Liver (tissue), 9 donors: ENCODE results near the gene TRERF1. TPM values are rescaled to one million over a fixed set of nuclear protein-coding genes. Genes with fewer than 3 reads are reported as not detected.
"Not testable (repeated sequence)": the region's sequence is repeated elsewhere in the genome, so short reads cannot be mapped to it uniquely, and the experiment has no call there.

Experiments
- DNase-seq: peaks from one replicate; pipeline ENCODE4 v3.0.0-alpha.2; 2017; ENCODE audit warnings: low spot score
- H3K27ac ChIP-seq, 2 donors: one replicate each; pipeline ENCODE4 v1.7.0; 2013; ENCODE audit warnings: inconsistent platforms in 2 of 2, low read length in 2 of 2, control low read depth in 1 of 2, low read depth in 1 of 2, mild to moderate bottlenecking in 1 of 2
- H3K27me3 ChIP-seq, 4 donors: one replicate each; pipeline versions ENCODE4 v1.6.1 to v1.7.0; 2013; ENCODE audit warnings: low read length in 3 of 4, inconsistent platforms in 1 of 4, mild to moderate bottlenecking in 1 of 4, moderate library complexity in 1 of 4; ENCODE audit not compliant: control insufficient read depth in 4 of 4, insufficient read depth in 4 of 4
- H3K36me3 ChIP-seq, 4 donors: one replicate each; pipeline versions ENCODE4 v1.6.1 to v1.7.0; 2013; ENCODE audit warnings: low read length in 3 of 4, mild to moderate bottlenecking in 3 of 4, low read depth in 1 of 4, moderate library complexity in 1 of 4; ENCODE audit not compliant: control insufficient read depth in 4 of 4, insufficient read depth in 3 of 4
- H3K4me1 ChIP-seq, 4 donors: one replicate each; pipeline versions ENCODE4 v1.6.1 to v1.7.0; 2013; ENCODE audit warnings: low read length in 3 of 4, mild to moderate bottlenecking in 3 of 4, moderate library complexity in 1 of 4; ENCODE audit not compliant: control insufficient read depth in 4 of 4, insufficient read depth in 4 of 4
- H3K4me3 ChIP-seq, 3 donors: one replicate each; pipeline versions ENCODE4 v1.6.1 to v1.7.0; 2013; ENCODE audit warnings: low read length in 3 of 3, control low read depth in 1 of 3, low read depth in 1 of 3, mild to moderate bottlenecking in 1 of 3
- H3K9ac ChIP-seq, 2 donors: one replicate each; pipeline ENCODE4 v1.7.0; 2013; ENCODE audit warnings: low read length in 2 of 2, mild to moderate bottlenecking in 2 of 2, moderate library complexity in 2 of 2, control low read depth in 1 of 2, low read depth in 1 of 2
- H3K9me3 ChIP-seq, 4 donors: one replicate each; pipeline versions ENCODE4 v1.6.1 to v1.7.0; 2013; ENCODE audit warnings: low read length in 3 of 4; ENCODE audit not compliant: control insufficient read depth in 4 of 4
- EGR1 ChIP-seq, 2 donors: IDR thresholded peaks; 2 replicates each; pipeline ENCODE4 v1.6.1; 2016 to 2018; ENCODE audit warnings: antibody characterized with exemption in 2 of 2, low read depth in 2 of 2
- FOXA2 ChIP-seq: IDR thresholded peaks from 2 replicates; pipeline ENCODE4 v1.6.1; 2016; ENCODE audit warnings: antibody characterized with exemption
- JUND ChIP-seq, 2 donors: IDR thresholded peaks; 2 replicates each; pipeline ENCODE4 v1.6.1; 2016; ENCODE audit warnings: antibody characterized with exemption in 2 of 2
- MAX ChIP-seq: IDR thresholded peaks from 2 replicates; pipeline ENCODE4 v1.6.1; 2016; ENCODE audit warnings: antibody characterized with exemption
- RAD21 ChIP-seq, 2 donors: IDR thresholded peaks; 2 replicates each; pipeline ENCODE4 v1.6.1; 2016; ENCODE audit warnings: antibody characterized with exemption in 2 of 2, mild to moderate bottlenecking in 2 of 2
- REST ChIP-seq: IDR thresholded peaks from 2 replicates; pipeline ENCODE4 v1.6.1; 2016; ENCODE audit warnings: antibody characterized with exemption, mild to moderate bottlenecking
- TAF1 ChIP-seq: conservative IDR thresholded peaks from 2 replicates; pipeline ENCODE4 v1.6.1; 2016; ENCODE audit warnings: antibody characterized with exemption, mild to moderate bottlenecking
- ZBTB33 ChIP-seq: IDR thresholded peaks from 2 replicates; pipeline ENCODE4 v1.6.1; 2016; ENCODE audit warnings: antibody characterized with exemption
- WGBS: extraction: QIAGEN DNeasy Blood & Tissue Kit; methylation state at CpG from one replicate; pipeline ENCODE4 v1.1.7; 2013; 5-methylcytosine and 5-hydroxymethylcytosine counted together
- polyA plus RNA-seq, 2 donors: library from polyadenylated mRNA; stranded (reverse) in 1 of 2; unstranded in 1 of 2; fragments of 200-250 nt in 1 of 2; fragments of >200 nt in 1 of 2; fragmentation: Nextera tagmentation in 1 of 2; extraction: Ambion mirVana in 1 of 2; gene quantifications; one replicate each; pipeline versions ENCODE4 v1.2.1 to v1.2.3, GENCODE V29; 2013 to 2015
- total RNA-seq, 2 donors: library from RNA; depleted of rRNA; stranded (reverse); fragments of >200 nt; gene quantifications; one replicate each; pipeline ENCODE4 v1.2.3, GENCODE V29; 2014
- donor health status: healthy.
- donor health status: healthy.
- donor health status: healthy.
- donor health status: healthy.
- donor health status: healthy.

TRERF1 gene
- total and polyA plus RNA-seq, 4 donors: 0.33 to 1.3 (median 0.68) TPM

- TF ChIP-seq REST (no peak), FOXA2 (no peak), TAF1 (no peak), ZBTB33 (no peak), EGR1 (IDR thresholded peaks at IDR 0.05; ENCODE audit: low read depth in 2 of 2) (no peak)
Observed at GRCh38 chr6:42467651-42468050, 15.9 kb upstream of the TRERF1 start (continued).

- not testable (repeated sequence) for H3K4me3 ChIP-seq, H3K27ac ChIP-seq, H3K9me3 ChIP-seq, DNase-seq, H3K27me3 ChIP-seq, H3K9ac ChIP-seq, H3K4me1 ChIP-seq, H3K36me3 ChIP-seq
- 96% methylated on average over 25 of the region's 28 CpGs for WGBS
Observed at GRCh38 chr6:42466470-42466869, 14.7 kb upstream of the TRERF1 start.

- no peak overlapping the region for H3K27ac ChIP-seq
Observed at GRCh38 chr6:42462474-42462972, 10.8 kb upstream of the TRERF1 start.

More at GRCh38 chr6:42462474-42462972, 10.8 kb upstream of the TRERF1 start:
- peaks cover 0 to 3% (median 0%) of the 10 kb centered on the region in 4 donors for H3K27me3 ChIP-seq
- 90% methylated on average over 6 of the region's 6 CpGs for WGBS
- H3K9me3 ChIP-seq: no peaks in the 10 kb centered on the region
- no peaks in the 10 kb centered on the region for H3K36me3 ChIP-seq
- no peaks in the 10 kb centered on the region for H3K4me1 ChIP-seq
- no peak overlapping the region for H3K4me3 ChIP-seq
- no peak overlapping the region for H3K9ac ChIP-seq
- no peak for DNase-seq
- TF ChIP-seq RAD21 (IDR thresholded peaks at IDR 0.05) (no peak), JUND (IDR thresholded peaks at IDR 0.05) (no peak), ZBTB33 (no peak), TAF1 (no peak), MAX (no peak), EGR1 (IDR thresholded peaks at IDR 0.05; ENCODE audit: low read depth in 2 of 2) (no peak)
